Prostate gland (tissue), 2 donors: ENCODE data around the gene PKNOX2.

ENCODE experiments used
- POLR2A ChIP-seq: fragments of 450-650 bp; IDR thresholded peaks from one replicate; pipeline ENCODE4 v1.6.1; 2016; ENCODE audit warnings: antibody characterized with exemption, mild to moderate bottlenecking
- POLR2AphosphoS5 ChIP-seq: sonication (generic); formaldehyde crosslinking; IDR thresholded peaks from one replicate; pipeline ENCODE4 v1.6.1; 2017; ENCODE audit warnings: antibody characterized with exemption
- TF ChIP-seq, protein P1 (sequence below), 4 experiments: fragments of 200-600 bp in 2 of 4; fragments of 450-650 bp in 2 of 4; sonication (generic) in 2 of 4; IDR thresholded peaks; 1 replicate in 3 of 4; 2 replicates in 1 of 4; pipeline ENCODE4 v1.5.1; 2016 to 2019; ENCODE audit warnings: antibody characterized with exemption in 4 of 4, mild to moderate bottlenecking in 2 of 4, moderate library complexity in 2 of 4

- TF ChIP-seq, protein P1, sequence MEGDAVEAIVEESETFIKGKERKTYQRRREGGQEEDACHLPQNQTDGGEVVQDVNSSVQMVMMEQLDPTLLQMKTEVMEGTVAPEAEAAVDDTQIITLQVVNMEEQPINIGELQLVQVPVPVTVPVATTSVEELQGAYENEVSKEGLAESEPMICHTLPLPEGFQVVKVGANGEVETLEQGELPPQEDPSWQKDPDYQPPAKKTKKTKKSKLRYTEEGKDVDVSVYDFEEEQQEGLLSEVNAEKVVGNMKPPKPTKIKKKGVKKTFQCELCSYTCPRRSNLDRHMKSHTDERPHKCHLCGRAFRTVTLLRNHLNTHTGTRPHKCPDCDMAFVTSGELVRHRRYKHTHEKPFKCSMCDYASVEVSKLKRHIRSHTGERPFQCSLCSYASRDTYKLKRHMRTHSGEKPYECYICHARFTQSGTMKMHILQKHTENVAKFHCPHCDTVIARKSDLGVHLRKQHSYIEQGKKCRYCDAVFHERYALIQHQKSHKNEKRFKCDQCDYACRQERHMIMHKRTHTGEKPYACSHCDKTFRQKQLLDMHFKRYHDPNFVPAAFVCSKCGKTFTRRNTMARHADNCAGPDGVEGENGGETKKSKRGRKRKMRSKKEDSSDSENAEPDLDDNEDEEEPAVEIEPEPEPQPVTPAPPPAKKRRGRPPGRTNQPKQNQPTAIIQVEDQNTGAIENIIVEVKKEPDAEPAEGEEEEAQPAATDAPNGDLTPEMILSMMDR (IDR thresholded peaks at IDR 0.05) = no peak
- no peak for TF ChIP-seq POLR2A
- TF ChIP-seq POLR2AphosphoS5 = no peak
These were observed 236.7 kb downstream of the PKNOX2 start for GRCh38 chr11:125401235-125401634.
